ENCODE data around the gene ZNF787. TPM values are rescaled to one million over a fixed set of nuclear protein-coding genes. Genes with fewer than 3 reads are reported as not detected.

Gene ZNF787
- total and polyA plus RNA-seq, 2 of the 4 experiments (the other 2 are of a cell fraction), result 4.8 to 11.2 TPM

GRCh38 chr19:56112313-56112709 lies 8.8 kb downstream of the ZNF787 start:
- no peak overlapping the region for H3K4ac ChIP-seq (ENCODE audit: low read depth, low read length)
- H4K8ac ChIP-seq (ENCODE audit: low read depth in 2 of 2, low read length in 2 of 2), result no peak overlapping the region
- H3K9ac ChIP-seq (ENCODE audit: low read depth, low read length), result no peak overlapping the region
- intact Hi-C loops (cut with micrococcal nuclease), result no loop called here
- H3K27ac ChIP-seq (ENCODE audit: insufficient read depth, low read length), result no peak overlapping the region
- WGBS, 2 experiments (ENCODE audit: extremely low coverage in 2 of 2, insufficient read length in 1 of 2), result 77% methylated on average over 4 of the region's 10 CpGs; no CpG with 5 or more reads in 1 of the 2 experiments
- no peak overlapping the region for H2BK120ac ChIP-seq (ENCODE audit: low read depth, low read length)
- dilution Hi-C loops (cut with HindIII; ENCODE audit: low sequenced_read_pairs, unreplicated experiment), result no loop called here
- H3K23ac ChIP-seq (ENCODE audit: low read depth, low read length), result no peak overlapping the region
- no peak overlapping the region for H2BK15ac ChIP-seq (ENCODE audit: low read depth, low read length)
- no peak overlapping the region for H4K91ac ChIP-seq (ENCODE audit: insufficient read depth, low read depth, low read length)
- ChIA-PET POLR2A (ENCODE audit: unreplicated experiment) (no interaction called here), CTCF (no interaction called here)
- no peaks in the 10 kb centered on the region for H3K27me3 ChIP-seq (ENCODE audit: control insufficient read depth, insufficient read depth, low read length)
- H2AK9ac ChIP-seq (replicated peaks; ENCODE audit: low read depth, low read length, poor library complexity), result no peak overlapping the region
- no peak overlapping the region for H3K4me3 ChIP-seq (ENCODE audit: insufficient read depth, low read depth, low read length)
- H4K5ac ChIP-seq (ENCODE audit: low read depth, low read length), result no peak overlapping the region
- in situ Hi-C loops (cut with MboI; ENCODE audit: low sequenced_read_pairs), result no loop called here
- peaks cover 89% of the 10 kb centered on the region for H4K20me1 ChIP-seq (ENCODE audit: insufficient read depth, low read length)
- H3K4me1 ChIP-seq (ENCODE audit: control insufficient read depth, insufficient read depth, low read length), result peaks cover 27% of the 10 kb centered on the region
- ATAC-seq (ENCODE audit: low read depth) (no peak), DNase-seq (no peak)
- H3K9me1 ChIP-seq (ENCODE audit: insufficient read depth, low read length), result peaks cover 9% of the 10 kb centered on the region
- no peak overlapping the region for H3K18ac ChIP-seq (ENCODE audit: low read depth, low read length)
- H3K56ac ChIP-seq (ENCODE audit: extremely low read depth, insufficient read depth, low read length), result no peak overlapping the region
- H2AFZ ChIP-seq (replicated peaks; ENCODE audit: low read length, poor library complexity), result no peak overlapping the region
- H2BK5ac ChIP-seq (ENCODE audit: low read depth, low read length, poor library complexity, severe bottlenecking), result no peak overlapping the region
- BruUV-seq (replicated peaks), result no TSS peak
- H3K4me2 ChIP-seq (ENCODE audit: low read depth, low read length), result no peak overlapping the region
- TF ChIP-seq FOS (IDR thresholded peaks at IDR 0.05; ENCODE audit: low read depth, low read length), result no peak
- no peak for TF ChIP-seq MAFK (IDR thresholded peaks at IDR 0.05; ENCODE audit: low read depth, low read length)
- TF ChIP-seq RFX5 (IDR thresholded peaks at IDR 0.05; ENCODE audit: low read depth, low read length), result no peak
- TF ChIP-seq POLR2A (IDR thresholded peaks at IDR 0.05; ENCODE audit: low read depth, low read length), result no peak
- TF ChIP-seq RAD21 (IDR thresholded peaks at IDR 0.05; ENCODE audit: low read length), result no peak
- TF ChIP-seq CTCF (conservative IDR thresholded peaks at IDR 0.05; ENCODE audit: low read depth, low read length), result no peak
- no peak for TF ChIP-seq ELK1 (IDR thresholded peaks at IDR 0.05; ENCODE audit: borderline replicate concordance, low read depth, low read length)
- TF ChIP-seq MXI1 (IDR thresholded peaks at IDR 0.05; ENCODE audit: borderline replicate concordance, low read depth, low read length), result no peak
- TF ChIP-seq BHLHE40 (IDR thresholded peaks at IDR 0.05; ENCODE audit: low read depth, low read length), result no peak
- TF ChIP-seq RCOR1 (IDR thresholded peaks at IDR 0.05; ENCODE audit: insufficient replicate concordance, low read length), result no peak
- no peak for TF ChIP-seq SMC3 (IDR thresholded peaks at IDR 0.05; ENCODE audit: low read depth, low read length)
- TF ChIP-seq CHD1 (IDR thresholded peaks at IDR 0.05; ENCODE audit: low read depth, low read length), result no peak
- TF ChIP-seq USF2 (IDR thresholded peaks at IDR 0.05; ENCODE audit: low read depth, low read length), result no peak
- TF ChIP-seq MAZ (IDR thresholded peaks at IDR 0.05; ENCODE audit: borderline replicate concordance, low read depth, low read length), result no peak
- no peak for TF ChIP-seq CEBPB (IDR thresholded peaks at IDR 0.05; ENCODE audit: low read depth, low read length)
- TF ChIP-seq NFE2L2 (IDR thresholded peaks at IDR 0.05; ENCODE audit: low read depth, low read length), result no peak
- no peak overlapping the region for H2AK5ac ChIP-seq (ENCODE audit: low read depth, low read length)
- H3K9me3 ChIP-seq (ENCODE audit: control insufficient read depth, insufficient read depth, low read length), result no peaks in the 10 kb centered on the region
- H3K36me3 ChIP-seq (ENCODE audit: control insufficient read depth, insufficient read depth, low read length), result 0 out of 2 replicates have a peak, but pooled peaks cover 3% of the 10 kb centered on the region
- no peak overlapping the region for H3K14ac ChIP-seq (replicated peaks; ENCODE audit: low read depth, low read length)
- H2BK20ac ChIP-seq (ENCODE audit: low read depth, low read length), result no peak overlapping the region
- H3K79me1 ChIP-seq (ENCODE audit: low read depth in 1 of 2, low read length in 2 of 2), result peaks cover 0 to 63% of the 10 kb centered on the region in 2 experiments; a peak in 3 of 4 replicates

Measured in IMR-90 (cell line).